Mesodermal cell (in vitro differentiated cells): ENCODE results near the gene GPR37L1.

Experiments used
- H3K27ac ChIP-seq: 2 replicates; pipeline ENCODE4 v1.7.0; 2013; ENCODE audit warnings: mild to moderate bottlenecking, low read depth, low read length, moderate library complexity; ENCODE audit not compliant: severe bottlenecking
- H3K36me3 ChIP-seq: 2 replicates; pipeline ENCODE4 v1.7.1; 2013; ENCODE audit warnings: mild to moderate bottlenecking, low read length, moderate library complexity; ENCODE audit not compliant: control insufficient read depth, insufficient read depth
- H3K4me1 ChIP-seq: one replicate; pipeline ENCODE4 v1.7.1; 2013; ENCODE audit warnings: mild to moderate bottlenecking, low read length; ENCODE audit not compliant: insufficient read depth, control insufficient read depth, poor library complexity, severe bottlenecking
- H3K4me3 ChIP-seq: 2 replicates; pipeline ENCODE4 v1.7.0; 2013; ENCODE audit warnings: low read length, control low read depth, mild to moderate bottlenecking; ENCODE audit not compliant: insufficient read depth, poor library complexity, severe bottlenecking; ENCODE audit errors: extremely low read depth
- H3K9me3 ChIP-seq: 2 replicates; pipeline ENCODE4 v1.7.1; 2013; ENCODE audit warnings: mild to moderate bottlenecking, low read length, moderate library complexity; ENCODE audit not compliant: control insufficient read depth
- WGBS, 2 experiments: methylation state at CpG; one replicate each; pipeline ENCODE4 v1.1.5; 2013; ENCODE audit warnings: missing lambda C conversion rate in 2 of 2; ENCODE audit not compliant: insufficient coverage in 2 of 2; 5-methylcytosine and 5-hydroxymethylcytosine counted together

The GPR37L1 gene

DNA sequence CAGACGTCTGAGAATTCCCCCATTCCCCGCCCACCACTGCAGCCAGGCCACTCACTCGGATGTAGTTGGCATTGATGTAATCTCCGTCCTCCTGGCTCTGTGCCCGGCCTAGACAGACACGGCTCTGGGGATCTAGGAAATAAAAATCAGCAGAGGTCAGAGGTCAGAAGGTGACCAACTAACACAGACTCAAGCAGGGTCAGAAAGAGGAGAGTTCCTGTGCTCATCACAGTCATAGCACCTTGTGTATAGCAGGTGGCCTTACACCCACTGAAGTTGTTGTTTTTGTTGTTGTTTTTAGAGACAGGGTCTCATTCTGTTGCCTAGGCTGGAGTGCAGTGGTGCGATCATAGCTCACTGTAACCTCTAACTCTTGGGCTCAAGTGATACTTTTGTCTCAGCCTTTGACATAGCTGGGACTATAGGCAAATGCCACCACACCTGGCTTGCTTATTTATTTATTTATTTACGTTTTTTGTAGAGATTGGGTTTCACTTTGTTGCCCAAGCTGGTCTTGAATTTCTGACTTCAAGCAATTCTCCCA is 32.8 kb downstream of the GPR37L1 start:
- H3K27ac ChIP-seq, result no peak overlapping the region

GRCh38 chr1:202156590-202156989 is 33.9 kb downstream of the GPR37L1 start:
- 66 to 71% methylated on average over 2 to 7 of the region's 8 CpGs for WGBS, 2 experiments
- no peaks in the 10 kb centered on the region for H3K9me3 ChIP-seq
- no peak overlapping the region for H3K27ac ChIP-seq
- no peaks in the 10 kb centered on the region for H3K36me3 ChIP-seq
- peaks cover 25% of the 10 kb centered on the region for H3K4me1 ChIP-seq
- no peak overlapping the region for H3K4me3 ChIP-seq

More for the DNA sequence above, 32.8 kb downstream of the GPR37L1 start:
- Histone ChIP-seq H3K36me3 (no peaks in the 10 kb centered on the region), H3K9me3 (no peaks in the 10 kb centered on the region), H3K4me3 (no peak overlapping the region), H3K4me1 (peaks cover 16% of the 10 kb centered on the region)
- 89 to 97% methylated on average over 5 to 7 of the region's 8 CpGs for WGBS, 2 experiments

- Histone ChIP-seq H3K36me3 (no peaks in the 10 kb centered on the region), H3K4me3 (no peak overlapping the region), H3K4me1 (peaks cover 34% of the 10 kb centered on the region), H3K9me3 (no peaks in the 10 kb centered on the region), H3K27ac (no peak overlapping the region)
- WGBS, 2 experiments, result 96 to 99% methylated on average over 9 to 10 of the region's 10 CpGs
These were observed 35.2 kb downstream of the GPR37L1 start for GRCh38 chr1:202157945-202158344.

- H3K9me3 ChIP-seq, result no peaks in the 10 kb centered on the region
- peaks cover 40% of the 10 kb centered on the region for H3K4me1 ChIP-seq
- WGBS, 2 experiments, result 95 to 97% methylated on average over 7 to 9 of the region's 10 CpGs
- H3K36me3 ChIP-seq, result no peaks in the 10 kb centered on the region
- no peak overlapping the region for H3K4me3 ChIP-seq
- no peak overlapping the region for H3K27ac ChIP-seq
These were observed 36.3 kb downstream of the GPR37L1 start for GRCh38 chr1:202158810-202159533.

DNA sequence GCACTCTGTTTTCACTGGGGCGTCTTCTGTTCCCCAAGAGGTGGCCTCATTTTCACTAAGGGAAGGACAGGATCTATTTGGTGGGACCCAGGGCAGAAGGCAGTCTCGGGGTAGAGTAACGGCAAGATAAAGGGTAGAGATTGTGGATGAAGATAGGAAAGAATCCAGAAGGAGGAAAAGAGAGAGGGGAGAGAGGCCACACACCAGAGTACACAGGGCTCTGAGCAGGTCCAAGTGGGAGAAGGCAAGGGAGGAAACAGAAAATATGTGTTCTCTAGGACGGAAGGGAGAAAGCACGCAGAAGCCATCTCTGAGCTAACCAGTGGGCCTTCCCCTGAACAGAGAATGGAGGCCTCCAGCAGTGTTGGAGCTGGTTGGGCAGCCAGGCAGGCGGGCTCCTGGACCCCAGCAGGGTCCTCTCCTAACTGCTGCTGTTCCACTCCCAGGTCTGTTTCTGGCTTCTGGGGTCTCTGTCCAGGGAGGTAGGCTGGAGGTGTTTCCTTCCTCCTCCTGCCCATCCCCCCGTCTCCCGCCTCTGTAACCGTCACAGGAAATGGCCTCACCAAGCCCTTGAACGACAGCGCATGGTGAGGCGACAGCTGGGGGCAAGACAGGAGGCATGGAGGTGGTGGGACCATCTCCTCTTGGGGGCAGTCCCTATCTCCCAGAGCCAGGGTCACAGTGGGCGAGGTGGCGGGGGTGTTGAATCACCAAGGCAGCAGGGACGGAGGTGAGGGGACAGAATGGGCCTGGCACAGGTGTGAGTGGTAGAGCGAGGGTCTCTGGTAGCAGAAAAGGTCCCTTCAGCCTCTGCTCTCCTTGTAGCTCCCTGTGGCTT is 37.0 kb downstream of the GPR37L1 start:
- peaks cover 43% of the 10 kb centered on the region for H3K4me1 ChIP-seq
- H3K27ac ChIP-seq, result no peak overlapping the region
- no peaks in the 10 kb centered on the region for H3K36me3 ChIP-seq
- no peak overlapping the region for H3K4me3 ChIP-seq
- no peaks in the 10 kb centered on the region for H3K9me3 ChIP-seq
- WGBS, 2 experiments, result 94 to 96% methylated on average over 9 to 12 of the region's 16 CpGs

GRCh38 chr1:202160377-202160940 is 37.7 kb downstream of the GPR37L1 start, which contains the start of gene PTPN7:
TSS of gene PTPN7 (minus strand) at chr1:202160602. CDS start at chr1:202159402, 1,200 bp downstream.
- no peak within 1 kb of the TSS for H3K27ac ChIP-seq
- no peaks in the 10 kb centered on the region for H3K9me3 ChIP-seq
- no peaks in the 10 kb centered on the region for H3K36me3 ChIP-seq
- H3K4me3 ChIP-seq, result no peak within 1 kb of the TSS
- H3K4me1 ChIP-seq, result peaks cover 43% of the 10 kb centered on the region
- WGBS, 2 experiments, result 77 to 87% methylated on average over 8 to 17 of the region's 17 CpGs

DNA sequence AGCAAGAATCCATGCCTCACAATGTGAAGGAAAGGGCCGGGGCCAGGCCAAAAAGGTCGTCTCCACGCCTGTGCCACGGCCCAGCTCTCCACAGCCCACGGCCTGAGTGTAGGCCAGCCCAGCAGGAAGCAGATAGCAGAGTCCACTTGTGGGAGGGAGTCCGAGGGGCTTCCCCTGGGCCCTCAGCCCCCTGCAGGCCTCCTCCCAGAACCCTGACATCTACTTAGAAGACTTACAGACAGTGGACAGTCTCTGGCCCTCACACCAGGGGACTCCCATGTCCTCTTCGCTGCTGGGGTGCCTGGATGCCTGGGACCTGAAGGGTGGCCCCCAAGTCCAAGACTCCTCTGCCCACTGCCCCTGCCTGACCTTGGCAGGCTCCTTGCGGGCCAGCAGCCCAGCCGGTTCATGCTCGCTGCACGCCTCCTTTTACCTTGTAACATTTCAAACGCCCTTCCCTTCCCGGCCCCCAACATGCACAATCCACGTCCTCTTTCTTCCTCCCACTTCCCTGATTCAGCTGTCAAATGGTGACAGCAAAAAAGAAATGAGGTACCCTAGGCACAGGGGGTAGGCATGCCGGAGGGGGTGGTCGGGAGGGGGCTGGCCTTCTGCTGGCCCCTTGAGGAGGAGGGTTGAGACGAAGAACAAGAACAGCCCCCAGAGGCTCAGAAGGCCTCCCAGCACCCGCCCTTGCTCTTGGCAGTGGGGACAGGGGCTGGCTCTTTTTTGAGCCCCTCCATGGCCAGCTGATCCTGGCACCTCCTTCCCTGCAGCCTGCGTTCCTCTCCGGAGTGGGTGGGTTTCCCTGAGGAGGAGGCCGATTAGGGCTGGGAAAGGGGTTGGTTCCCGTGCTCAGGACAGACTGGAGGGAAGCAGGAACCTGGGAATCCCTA is 38.7 kb downstream of the GPR37L1 start:
- H3K36me3 ChIP-seq, result no peaks in the 10 kb centered on the region
- no peak overlapping the region for H3K4me3 ChIP-seq
- peaks cover 47% of the 10 kb centered on the region for H3K4me1 ChIP-seq
- WGBS, 2 experiments, result 80 to 84% methylated on average over 17 to 22 of the region's 22 CpGs
- H3K27ac ChIP-seq, result no peak overlapping the region
- no peaks in the 10 kb centered on the region for H3K9me3 ChIP-seq

DNA sequence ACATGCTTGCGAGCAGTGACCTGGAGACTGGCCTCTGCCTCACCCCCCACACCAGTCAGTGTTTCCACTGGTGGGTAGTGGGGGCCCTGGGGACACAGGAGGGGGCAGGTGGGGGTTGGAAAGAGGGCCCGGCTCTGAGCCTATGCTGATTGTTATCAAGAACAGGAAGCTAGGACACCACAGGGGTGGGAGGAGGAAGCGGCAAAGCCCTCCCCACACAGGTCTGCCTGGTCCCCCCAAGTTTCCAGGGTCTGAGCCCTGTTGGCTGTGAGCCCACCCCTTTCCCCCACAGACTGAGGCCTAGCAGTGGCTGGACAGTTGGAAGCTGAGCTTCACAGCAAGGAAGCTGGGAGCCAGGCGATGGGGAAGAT is 39.3 kb downstream of the GPR37L1 start:
- no peaks in the 10 kb centered on the region for H3K9me3 ChIP-seq
- H3K36me3 ChIP-seq, result no peaks in the 10 kb centered on the region
- no peak overlapping the region for H3K27ac ChIP-seq
- H3K4me3 ChIP-seq, result no peak overlapping the region
- H3K4me1 ChIP-seq, result peaks cover 45% of the 10 kb centered on the region
- 75% methylated on average over 1 of the region's 4 CpGs; no CpG with 5 or more reads in 1 of the 2 experiments for whole genome bisulfite sequencing, 2 experiments

- 81 to 89% methylated on average over 7 to 10 of the region's 15 CpGs for WGBS, 2 experiments
- peaks cover 45% of the 10 kb centered on the region for H3K4me1 ChIP-seq
- no peaks in the 10 kb centered on the region for H3K36me3 ChIP-seq
- H3K27ac ChIP-seq, result no peak overlapping the region
- no peak overlapping the region for H3K4me3 ChIP-seq
- no peaks in the 10 kb centered on the region for H3K9me3 ChIP-seq
These were observed 39.9 kb downstream of the GPR37L1 start for GRCh38 chr1:202162418-202163280.
